ENCODE data around the gene PRRC2C.

Gene PRRC2C

GRCh38 chr1:171477804-171478203, 7.5 kb upstream of the PRRC2C start:
- Histone ChIP-seq H3K4me2 (ENCODE audit: low read depth, low read length) (no peak overlapping the region), H4K20me1 (ENCODE audit: insufficient read depth, low read length) (no peaks in the 10 kb centered on the region), H3K27ac (ENCODE audit: low read length) (no peak overlapping the region), H3K27me3 (replicated peaks; ENCODE audit: insufficient read depth, low read length) (no peaks in the 10 kb centered on the region), H2AFZ (ENCODE audit: low read length) (no peak overlapping the region), H3K9me3 (replicated peaks; ENCODE audit: insufficient read depth, low read length) (no peaks in the 10 kb centered on the region), H3K9me2 (replicated peaks; ENCODE audit: insufficient read depth, low read length) (no peaks in the 10 kb centered on the region), H3K9ac (ENCODE audit: low read length) (no peak overlapping the region), H3K4me1 (ENCODE audit: low read length) (no peaks in the 10 kb centered on the region), H3K36me3 (replicated peaks; ENCODE audit: insufficient read depth, low read length) (no peaks in the 10 kb centered on the region), H3K79me2 (ENCODE audit: low read length) (no peaks in the 10 kb centered on the region), H3K4me3 (ENCODE audit: low read length) (no peak overlapping the region), H3F3A (ENCODE audit: insufficient read depth, low read length) (no peaks in the 10 kb centered on the region)
- no peak for TF ChIP-seq CTCF (IDR thresholded peaks at IDR 0.05; ENCODE audit: low read length)
- no peak for TF ChIP-seq EZH2phosphoT487 (IDR thresholded peaks at IDR 0.05; ENCODE audit: low read length)
- no peak for TF ChIP-seq EZH2 (optimal IDR thresholded peaks at IDR 0.05; ENCODE audit: low read depth, low read length)
- no peak for DNase-seq

GRCh38 chr1:171480035-171480434, 5.3 kb upstream of the PRRC2C start:
- no peak for DNase-seq
- no peaks in the 10 kb centered on the region; the same call in 1 of the 2 replicates for H3K4me1 ChIP-seq (ENCODE audit: low read length)
- H3K27me3 ChIP-seq (replicated peaks; ENCODE audit: insufficient read depth, low read length) = no peaks in the 10 kb centered on the region
- H3K36me3 ChIP-seq (replicated peaks; ENCODE audit: insufficient read depth, low read length) = no peaks in the 10 kb centered on the region
- H3K27ac ChIP-seq (ENCODE audit: low read length) = no peak overlapping the region
- no peak overlapping the region for H3K9ac ChIP-seq (ENCODE audit: low read length)
- no peak overlapping the region for H2AFZ ChIP-seq (ENCODE audit: low read length)
- no peak for TF ChIP-seq EZH2phosphoT487 (IDR thresholded peaks at IDR 0.05; ENCODE audit: low read length)
- TF ChIP-seq CTCF (IDR thresholded peaks at IDR 0.05; ENCODE audit: low read length) = no peak
- no peak for TF ChIP-seq EZH2 (optimal IDR thresholded peaks at IDR 0.05; ENCODE audit: low read depth, low read length)
- no peaks in the 10 kb centered on the region for H3K9me3 ChIP-seq (replicated peaks; ENCODE audit: insufficient read depth, low read length)
- H4K20me1 ChIP-seq (ENCODE audit: insufficient read depth, low read length) = no peaks in the 10 kb centered on the region
- 0 out of 2 replicates have a peak, but pooled peaks cover 3% of the 10 kb centered on the region for H3K79me2 ChIP-seq (ENCODE audit: low read length)
- no peak overlapping the region for H3K4me2 ChIP-seq (ENCODE audit: low read depth, low read length)
- H3K4me3 ChIP-seq (ENCODE audit: low read length) = no peak overlapping the region
- H3K9me2 ChIP-seq (replicated peaks; ENCODE audit: insufficient read depth, low read length) = no peaks in the 10 kb centered on the region
- H3F3A ChIP-seq (ENCODE audit: insufficient read depth, low read length) = peaks cover 13% of the 10 kb centered on the region

GRCh38 chr1:171484760-171485374, 463 bp upstream of the PRRC2C start:
- H3K4me1 ChIP-seq (ENCODE audit: low read length) = peaks cover 16% of the 10 kb centered on the region
- 0 out of 2 replicates have a peak, but pooled peaks cover 6% of the 10 kb centered on the region for H3K36me3 ChIP-seq (replicated peaks; ENCODE audit: insufficient read depth, low read length)
- H3K9ac ChIP-seq (ENCODE audit: low read length) = peak overlapping the region; percentile 99
- peak overlapping the region; percentile 62 for H3K4me2 ChIP-seq (ENCODE audit: low read depth, low read length)
- peaks cover 24% of the 10 kb centered on the region for H3F3A ChIP-seq (ENCODE audit: insufficient read depth, low read length)
- H2AFZ ChIP-seq (ENCODE audit: low read length) = peak overlapping the region; percentile 56
- peak; percentile 89 for DNase-seq
- H3K79me2 ChIP-seq (ENCODE audit: low read length) = peaks cover 49% of the 10 kb centered on the region
- peak overlapping the region; percentile 96 for H3K27ac ChIP-seq (ENCODE audit: low read length)
- peaks cover 37% of the 10 kb centered on the region for H4K20me1 ChIP-seq (ENCODE audit: insufficient read depth, low read length)
- peak overlapping the region; percentile 99 for H3K4me3 ChIP-seq (ENCODE audit: low read length)
- no peaks in the 10 kb centered on the region for H3K27me3 ChIP-seq (replicated peaks; ENCODE audit: insufficient read depth, low read length)
- TF ChIP-seq EZH2 (optimal IDR thresholded peaks at IDR 0.05; ENCODE audit: low read depth, low read length) = no peak
- no peak; the same call in 1 of the 2 replicates for TF ChIP-seq CTCF (IDR thresholded peaks at IDR 0.05; ENCODE audit: low read length)
- no peak for TF ChIP-seq EZH2phosphoT487 (IDR thresholded peaks at IDR 0.05; ENCODE audit: low read length)
- H3K9me3 ChIP-seq (replicated peaks; ENCODE audit: insufficient read depth, low read length) = no peaks in the 10 kb centered on the region
- H3K9me2 ChIP-seq (replicated peaks; ENCODE audit: insufficient read depth, low read length) = no peaks in the 10 kb centered on the region

Data from MM.1S (cell line).